ENCODE data around the gene HIF1A. TPM values are rescaled to one million over a fixed set of nuclear protein-coding genes. Genes with fewer than 3 reads are reported as not detected.

The HIF1A gene
- total RNA-seq, 1 donor from 2014 or later = 47.1 TPM

DNA sequence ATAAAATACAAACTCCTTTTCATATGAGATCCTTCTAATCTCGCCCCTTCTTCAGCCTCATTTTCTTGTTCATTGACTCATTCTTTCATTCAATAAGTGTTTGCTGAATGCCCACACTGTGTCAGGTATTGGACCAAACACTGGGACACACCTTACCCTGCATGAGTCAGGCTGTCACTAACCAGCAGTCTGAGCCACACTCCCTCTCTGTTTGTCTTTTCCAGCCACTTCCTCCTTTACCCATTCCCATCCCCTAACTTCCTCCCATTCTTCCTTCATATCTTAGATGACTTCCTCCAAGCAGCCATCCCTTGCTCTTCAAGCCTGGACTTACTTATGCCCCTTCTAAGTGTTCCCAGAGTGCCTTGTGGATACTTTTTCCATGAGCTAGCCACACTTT, 27.0 kb upstream of the HIF1A start:
- intact Hi-C loops (cut with DNase I) = no loop called here

GRCh38 chr14:61670576-61670975, 24.7 kb upstream of the HIF1A start:
- ATAC-seq (ENCODE audit: poor library complexity) = no peak
- no peak for DNase-seq
- intact Hi-C loops (cut with DNase I) = no loop called here

More for the DNA sequence above, 27.0 kb upstream of the HIF1A start:
- DNase-seq = no peak
- ATAC-seq (ENCODE audit: poor library complexity) = no peak

- ATAC-seq (ENCODE audit: poor library complexity) (no peak), DNase-seq (no peak)
- intact Hi-C loops (cut with DNase I) = no loop called here
These were observed 24.2 kb upstream of the HIF1A start for GRCh38 chr14:61671082-61671481.

GRCh38 chr14:61672796-61673195, 22.5 kb upstream of the HIF1A start:
- no peak for ATAC-seq (ENCODE audit: poor library complexity)
- intact Hi-C loops (cut with DNase I) = no loop called here
- no peak for DNase-seq

- ATAC-seq (ENCODE audit: poor library complexity) (no peak), DNase-seq (no peak)
- intact Hi-C loops (cut with DNase I) = no loop called here
These were observed 22.0 kb upstream of the HIF1A start for GRCh38 chr14:61673305-61673704.

- no peak for DNase-seq
- intact Hi-C loops (cut with DNase I) = no loop called here
- no peak for ATAC-seq (ENCODE audit: poor library complexity)
These were observed 20.0 kb upstream of the HIF1A start for GRCh38 chr14:61675291-61675690.

GRCh38 chr14:61677479-61677878, 17.8 kb upstream of the HIF1A start:
- intact Hi-C loops (cut with DNase I) = no loop called here
- ATAC-seq (ENCODE audit: poor library complexity) = no peak
- DNase-seq = no peak

- DNase-seq (no peak), ATAC-seq (ENCODE audit: poor library complexity) (no peak)
- intact Hi-C loops (cut with DNase I) = no loop called here
These were observed 16.3 kb upstream of the HIF1A start for GRCh38 chr14:61678975-61679374.

DNA sequence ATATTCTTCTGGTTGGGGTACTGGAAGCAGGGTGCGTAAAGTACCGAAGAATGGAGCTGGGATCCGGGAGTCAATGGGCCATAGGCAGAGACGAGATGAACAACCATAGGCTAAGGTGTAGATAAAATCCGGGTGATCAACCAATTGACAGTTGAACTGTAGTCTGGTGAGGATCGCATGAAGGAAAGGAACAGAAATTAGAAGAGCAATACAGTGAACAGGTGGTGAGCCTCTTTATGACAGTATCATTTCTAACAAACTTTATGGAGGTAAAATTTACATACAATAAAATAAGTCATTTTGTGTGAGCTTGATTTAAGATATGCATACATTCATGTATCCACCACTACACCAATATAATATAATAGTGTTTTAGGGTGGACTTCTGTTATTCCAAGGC, 13.9 kb upstream of the HIF1A start:
- intact Hi-C loops (cut with DNase I) = no loop called here
- no peak for DNase-seq
- ATAC-seq (ENCODE audit: poor library complexity) = no peak

DNA sequence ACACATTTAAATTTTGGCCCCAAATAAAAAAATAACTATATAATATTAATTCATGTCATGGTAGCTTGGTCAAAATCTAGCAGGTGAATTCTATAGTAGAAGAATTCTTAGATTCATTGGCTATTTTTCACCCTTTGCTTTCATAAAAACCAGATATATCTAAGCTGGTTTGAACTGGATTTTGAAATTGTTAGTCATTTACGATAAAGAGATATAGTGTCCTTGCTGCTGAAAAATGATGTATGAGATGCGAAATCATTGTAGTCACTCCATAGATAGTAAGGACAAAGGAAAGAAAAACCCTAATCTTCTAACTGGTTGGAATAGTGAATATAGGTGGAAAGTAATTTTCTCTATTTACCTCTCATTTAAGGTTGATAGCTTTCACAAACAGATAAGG, 12.2 kb upstream of the HIF1A start:
- intact Hi-C loops (cut with DNase I) = no loop called here
- DNase-seq (no peak), ATAC-seq (ENCODE audit: poor library complexity) (no peak)

GRCh38 chr14:61690039-61690438, 5.3 kb upstream of the HIF1A start:
- ATAC-seq (ENCODE audit: poor library complexity) (no peak), DNase-seq (no peak)
- intact Hi-C loops (cut with DNase I) = no loop called here

- no peak for DNase-seq
- no peak for ATAC-seq (ENCODE audit: poor library complexity)
- intact Hi-C loops (cut with DNase I) = no loop called here
These were observed 4.3 kb upstream of the HIF1A start for GRCh38 chr14:61690982-61691381.

GRCh38 chr14:61691495-61691894, 3.8 kb upstream of the HIF1A start:
- intact Hi-C loops (cut with DNase I) = no loop called here
- DNase-seq = no peak
- ATAC-seq (ENCODE audit: poor library complexity) = no peak

GRCh38 chr14:61694039-61694438, 1.3 kb upstream of the HIF1A start:
- ATAC-seq (ENCODE audit: poor library complexity) (no peak), DNase-seq (no peak)
- intact Hi-C loops (cut with DNase I) = no loop called here

DNA sequence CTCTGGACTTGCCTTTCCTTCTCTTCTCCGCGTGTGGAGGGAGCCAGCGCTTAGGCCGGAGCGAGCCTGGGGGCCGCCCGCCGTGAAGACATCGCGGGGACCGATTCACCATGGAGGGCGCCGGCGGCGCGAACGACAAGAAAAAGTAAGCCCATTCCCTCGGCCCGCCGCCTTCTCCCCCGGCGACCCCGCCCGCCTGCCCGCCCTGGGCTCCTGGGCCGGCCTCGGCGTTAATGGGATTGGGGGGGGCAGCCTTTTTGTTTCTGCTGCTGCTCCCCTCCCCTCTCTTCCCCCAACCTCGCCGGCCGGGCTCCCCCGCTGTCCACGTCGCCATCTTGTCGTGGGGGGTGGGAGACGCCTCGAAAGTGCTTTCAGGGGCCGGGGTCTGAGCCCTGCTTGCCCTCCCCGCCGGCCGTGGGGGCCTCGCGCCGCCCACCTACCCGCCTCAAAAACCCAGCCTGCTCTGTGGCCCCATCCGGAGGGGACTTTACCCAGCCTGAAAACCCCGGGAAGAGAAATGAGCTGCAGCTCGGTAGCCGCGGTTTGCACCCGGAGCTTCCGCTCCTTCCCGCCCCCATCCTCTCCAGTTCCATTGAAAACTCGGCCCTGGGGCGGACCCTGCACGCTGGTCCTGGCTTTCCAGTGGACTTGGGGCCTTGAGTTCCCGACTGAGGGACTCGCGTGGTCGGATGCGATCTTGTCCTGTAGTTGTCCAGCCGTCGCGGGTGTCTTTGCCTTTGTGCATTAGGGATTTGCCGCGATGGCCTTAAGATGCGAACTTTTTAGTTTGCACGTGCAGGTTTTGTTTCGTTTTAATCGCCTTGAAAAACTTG, 598 bp downstream of the HIF1A start:
- peak; percentile 77 for DNase-seq
- intact Hi-C loops (cut with DNase I) = no loop called here
- peak; percentile 54 for ATAC-seq (ENCODE audit: poor library complexity)

DNA sequence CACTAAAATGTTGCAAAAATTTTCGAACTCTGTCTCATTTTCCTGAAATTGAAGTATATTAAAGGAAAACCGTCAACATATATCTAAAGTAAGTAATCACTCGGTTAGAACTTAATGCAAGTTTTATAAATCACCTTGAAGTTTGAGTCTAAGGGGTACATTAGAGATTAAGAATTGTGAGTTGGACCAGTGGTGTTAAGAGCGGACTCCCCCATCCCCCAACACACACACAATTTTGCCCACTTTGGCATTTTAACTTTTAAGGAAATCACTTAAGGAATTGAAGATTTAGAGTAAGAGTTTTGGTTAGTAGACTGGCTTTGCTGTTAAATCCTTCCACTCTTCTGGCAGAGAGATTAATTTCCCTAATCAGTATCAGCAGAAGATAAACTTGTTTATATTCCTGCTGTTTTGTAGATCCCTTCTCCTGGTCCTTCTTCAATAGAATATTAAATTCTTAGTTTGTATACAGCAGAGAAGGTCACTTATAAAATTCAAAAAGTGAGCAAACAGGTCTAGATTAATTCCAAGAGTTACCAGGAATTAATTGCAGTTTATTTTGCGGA, 1.5 kb downstream of the HIF1A start:
- DNase-seq (no peak), ATAC-seq (ENCODE audit: poor library complexity) (no peak)
- intact Hi-C loops (cut with DNase I) = no loop called here

GRCh38 chr14:61698206-61698980, 3.1 kb downstream of the HIF1A start:
- DNase-seq (no peak), ATAC-seq (ENCODE audit: poor library complexity) (no peak)
- intact Hi-C loops (cut with DNase I) = no loop called here

DNA sequence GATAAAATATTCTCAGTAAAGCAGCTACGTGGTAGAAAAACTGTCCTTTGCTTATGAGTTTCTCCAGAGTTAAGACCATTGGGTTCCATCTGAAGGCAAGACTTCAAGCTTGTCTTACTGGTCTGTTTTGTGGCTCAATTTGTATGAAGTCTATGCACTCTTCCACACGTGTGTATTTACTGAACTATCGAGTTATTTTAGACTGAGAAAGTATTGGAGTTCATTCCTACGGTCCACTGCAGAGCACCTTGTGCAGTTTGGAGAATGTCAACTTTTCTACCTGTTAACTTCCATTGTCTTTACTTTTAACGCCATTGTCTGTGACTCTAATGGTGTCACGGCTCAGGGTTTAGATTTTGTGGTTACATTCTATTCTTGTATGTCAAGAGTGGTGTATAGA, 3.7 kb downstream of the HIF1A start:
- no peak for DNase-seq
- intact Hi-C loops (cut with DNase I) = no loop called here
- ATAC-seq (ENCODE audit: poor library complexity) = no peak

DNA sequence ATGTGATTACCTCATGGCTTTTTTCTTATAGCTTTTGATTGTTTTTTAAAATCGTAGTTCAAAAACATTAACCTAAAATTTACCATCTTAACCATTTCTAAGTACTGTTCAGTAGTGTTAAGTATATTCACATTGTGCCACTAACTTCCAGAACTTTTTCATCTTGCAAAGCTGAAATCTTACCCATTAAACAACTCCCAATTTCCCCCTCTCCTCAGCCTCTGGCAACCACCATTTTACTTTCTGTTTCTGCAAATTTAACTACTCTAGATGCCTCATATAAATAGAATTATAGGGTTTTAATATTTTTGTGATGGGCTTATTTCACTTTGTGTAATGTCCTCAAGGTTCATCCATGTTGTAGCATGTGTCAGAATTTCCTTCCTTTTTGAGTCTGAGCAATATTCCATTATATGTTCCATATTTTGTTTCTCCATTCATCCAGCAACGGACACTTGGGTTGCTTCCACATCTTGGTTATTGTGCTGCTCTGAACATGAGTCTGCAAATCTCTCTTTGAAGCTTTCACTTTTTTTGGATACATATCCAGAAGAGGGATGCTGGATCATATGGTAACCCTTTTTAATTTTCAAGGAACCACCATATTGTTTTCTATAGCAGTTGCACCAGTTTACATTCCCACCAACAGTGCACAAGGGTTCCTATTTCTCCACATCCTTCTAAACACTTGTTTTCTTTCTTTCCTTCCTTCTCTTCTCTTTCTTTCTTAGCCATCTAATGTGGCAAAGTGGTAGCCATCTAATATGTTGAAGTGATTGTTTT, 5.0 kb downstream of the HIF1A start:
- no peak for DNase-seq
- no peak for ATAC-seq (ENCODE audit: poor library complexity)
- intact Hi-C loops (cut with DNase I) = no loop called here

Measured in Right ventricle myocardium superior (tissue), 1 donor.